Mucosa of gallbladder (tissue), 1 donor: ENCODE measurements around the gene MED31. TPM values are rescaled to one million over a fixed set of nuclear protein-coding genes. Genes with fewer than 3 reads are reported as not detected.
"Not testable (repeated sequence)": the region's sequence is repeated elsewhere in the genome, so short reads cannot be mapped to it uniquely, and the experiment has no call there.

Experiments
- DNase-seq: peaks from one replicate; pipeline ENCODE4 v3.0.0-alpha.2; 2020; ENCODE audit warnings: low spot score
- total RNA-seq: library from RNA; stranded (reverse); gene quantifications from one replicate; pipeline ENCODE4 v1.2.1, GENCODE V29; 2021
- donor health status: DM: no; HTN: no; CAD: no.

Gene MED31
- total RNA-seq, 1 donor from 2014 or later: 16.9 TPM

DNA sequence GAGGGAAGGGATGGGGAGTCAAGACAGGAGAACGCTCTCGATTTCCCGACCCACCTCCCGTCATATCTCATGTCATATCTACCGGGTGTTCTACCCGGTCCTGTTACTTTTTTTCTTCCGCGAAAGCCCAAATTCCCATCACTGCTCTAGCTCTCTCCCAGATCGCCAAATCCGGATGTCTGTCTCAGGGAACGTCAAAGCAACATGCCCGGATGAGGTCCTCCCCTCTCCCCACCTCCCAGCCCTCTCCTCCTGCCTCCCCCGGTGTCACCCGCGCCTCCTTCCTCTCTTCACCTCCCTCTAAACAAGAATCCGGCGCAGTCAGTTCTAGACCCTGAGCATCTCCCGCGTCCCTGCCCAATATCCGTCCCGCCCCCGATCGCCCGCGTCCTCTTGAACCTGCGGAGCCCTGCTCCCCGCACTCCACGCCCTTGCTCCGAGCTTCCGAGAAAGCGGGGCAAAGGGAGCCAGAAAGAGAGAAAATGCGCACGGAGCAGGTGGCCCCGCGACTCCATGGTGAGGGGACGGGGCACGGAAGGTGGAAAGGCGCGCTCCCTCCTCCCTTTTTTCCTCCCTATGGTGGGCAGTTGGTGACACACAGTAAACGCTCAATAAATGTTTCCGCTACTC is 4.4 kb upstream of the MED31 start:
- not testable (repeated sequence) for DNase-seq

- DNase-seq: peak; percentile 43
Observed at GRCh38 chr17:6654841-6655731, 3.7 kb upstream of the MED31 start.

GRCh38 chr17:6651919-6652452 is 581 bp upstream of the MED31 start:
- peak; percentile 40 for DNase-seq

- DNase-seq: no peak
Observed at GRCh38 chr17:6648181-6648580, 3.2 kb downstream of the MED31 start.

GRCh38 chr17:6643451-6644125 is 7.8 kb downstream of the MED31 start:
- no peak for DNase-seq

GRCh38 chr17:6642592-6642991 is 8.8 kb downstream of the MED31 start:
- DNase-seq: no peak

- no peak for DNase-seq
Observed at GRCh38 chr17:6641247-6641863, 10.1 kb downstream of the MED31 start.

- peak; percentile 92 for DNase-seq
Observed at GRCh38 chr17:6640536-6641246, 10.7 kb downstream of the MED31 start, which contains the start of the genes KIAA0753 and TXNDC17. Gene KIAA0753 (minus strand): TSS chr17:6640711. CDS start chr17:6635103, 5,608 bp downstream. Gene TXNDC17 (plus strand): TSS chr17:6641060. CDS start chr17:6641083, 23 bp downstream.

- no peak for DNase-seq
Observed at GRCh38 chr17:6639586-6640535, 11.5 kb downstream of the MED31 start.

GRCh38 chr17:6639014-6639585 is 12.3 kb downstream of the MED31 start:
- DNase-seq: no peak

- DNase-seq: no peak
Observed at GRCh38 chr17:6638046-6638908, 13.1 kb downstream of the MED31 start.

DNA sequence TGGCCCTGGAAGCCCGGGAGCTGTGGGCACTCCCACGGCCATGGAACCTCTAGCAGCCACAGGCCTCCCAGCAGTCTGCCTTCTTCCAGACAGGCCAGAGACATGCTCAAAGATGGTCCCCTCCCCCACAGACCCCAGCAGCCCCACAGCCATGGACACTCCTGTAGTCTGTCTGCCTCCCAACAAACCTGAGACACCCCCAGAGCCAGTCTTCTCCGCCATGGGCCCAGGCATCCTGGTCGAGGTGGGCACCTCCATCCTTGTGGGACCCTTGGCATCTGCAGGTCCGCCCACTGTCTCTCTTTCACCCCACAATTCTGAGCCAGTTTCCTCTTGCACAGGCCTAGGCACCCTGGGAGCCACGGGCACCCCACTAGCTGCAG is 14.0 kb downstream of the MED31 start:
- DNase-seq: no peak

DNA sequence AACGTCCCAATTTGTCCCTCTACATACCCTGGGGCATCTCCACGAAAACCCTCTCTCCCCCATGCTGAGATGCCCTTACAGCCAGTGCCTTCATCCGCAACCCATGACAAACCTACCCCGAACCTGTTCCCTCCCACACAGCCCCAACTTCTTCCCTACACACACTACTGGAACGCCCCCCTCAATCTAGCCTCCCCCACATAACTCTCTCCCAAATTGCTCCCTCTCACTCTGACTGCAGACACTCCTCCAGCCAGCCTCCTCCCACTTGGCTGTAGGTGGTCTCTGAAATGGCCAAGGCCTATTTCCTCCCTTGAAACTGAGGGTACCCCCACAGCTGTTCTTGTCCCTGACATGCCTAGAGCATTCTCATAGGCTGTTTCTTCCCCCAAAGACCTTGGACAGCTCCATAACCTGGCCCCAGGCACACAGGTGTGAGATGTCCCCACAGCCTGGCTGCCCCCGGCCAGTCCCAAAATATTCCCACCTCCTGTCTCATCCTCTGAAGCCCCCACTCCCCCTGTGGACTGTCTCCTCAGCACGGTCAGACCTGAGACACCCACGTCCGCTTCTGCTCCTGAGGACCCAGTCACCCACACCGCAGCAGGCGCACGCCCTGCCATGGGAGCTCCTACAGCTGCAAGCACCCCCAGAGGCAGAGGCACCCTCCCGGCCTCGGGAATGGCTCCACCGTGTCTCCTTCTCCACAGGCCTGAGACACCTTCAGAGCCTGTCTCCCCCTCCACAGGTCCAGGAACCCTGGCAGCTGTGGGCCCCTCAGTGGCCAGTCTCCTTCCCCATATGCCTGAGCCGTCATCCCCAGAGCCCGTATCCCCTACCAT is 14.6 kb downstream of the MED31 start:
- no peak for DNase-seq

DNA sequence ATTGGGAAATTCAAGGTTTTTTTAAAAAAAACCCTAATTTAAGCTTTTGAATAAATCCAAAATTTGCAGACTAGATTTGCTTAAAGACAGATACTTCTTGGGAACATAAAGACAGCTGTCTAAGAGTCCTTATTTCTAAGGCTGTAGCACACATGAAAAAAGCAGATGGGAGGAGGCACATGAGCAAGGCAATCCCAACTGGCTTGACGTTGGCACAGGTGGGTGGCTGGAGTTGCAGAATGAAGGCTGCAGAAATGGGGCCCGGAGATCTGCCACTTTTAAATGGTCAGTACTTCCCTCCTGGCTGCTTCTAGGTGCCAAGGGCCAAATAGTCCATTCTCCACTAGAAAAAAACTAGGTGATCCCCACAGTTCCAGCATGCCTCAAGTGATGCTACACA is 15.3 kb downstream of the MED31 start:
- no peak for DNase-seq

DNA sequence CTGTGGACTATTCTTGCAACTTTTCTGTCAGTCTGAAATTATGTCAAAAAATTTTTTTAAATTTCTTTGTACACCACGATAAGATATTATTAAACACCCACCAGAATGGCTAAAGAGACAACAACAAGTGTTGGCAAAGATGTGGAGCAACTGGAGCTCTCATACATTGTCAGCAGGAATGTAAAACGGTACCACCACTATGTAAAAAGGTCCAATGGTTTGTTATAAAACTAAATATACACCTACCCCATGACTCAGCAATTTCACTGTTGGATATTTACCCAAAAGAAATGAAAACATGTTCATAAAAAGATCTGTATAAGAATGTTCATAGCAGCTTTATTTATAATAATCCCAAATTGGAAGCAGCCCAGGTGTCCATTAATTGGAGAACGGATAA is 18.1 kb downstream of the MED31 start:
- no peak for DNase-seq

GRCh38 chr17:6632530-6632929 is 18.9 kb downstream of the MED31 start:
- DNase-seq: no peak

DNA sequence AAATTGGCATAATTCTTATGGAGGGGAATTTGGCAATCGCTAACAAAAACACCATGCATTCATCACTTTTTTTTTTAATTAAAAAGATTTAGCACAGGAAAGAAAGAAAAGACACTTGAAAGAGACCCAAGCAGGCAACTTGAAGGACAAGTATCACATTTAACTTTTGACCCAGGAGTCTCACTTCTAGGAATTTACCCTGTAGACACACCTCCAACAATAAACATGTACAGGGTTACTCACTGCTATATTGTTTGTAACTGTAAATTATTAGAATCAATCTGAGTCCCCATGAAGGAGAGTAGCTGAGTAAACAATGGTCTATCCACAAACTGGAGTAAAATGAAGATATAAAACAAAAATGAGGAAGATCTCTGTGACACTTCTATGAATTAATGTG is 21.0 kb downstream of the MED31 start:
- DNase-seq: no peak

DNA sequence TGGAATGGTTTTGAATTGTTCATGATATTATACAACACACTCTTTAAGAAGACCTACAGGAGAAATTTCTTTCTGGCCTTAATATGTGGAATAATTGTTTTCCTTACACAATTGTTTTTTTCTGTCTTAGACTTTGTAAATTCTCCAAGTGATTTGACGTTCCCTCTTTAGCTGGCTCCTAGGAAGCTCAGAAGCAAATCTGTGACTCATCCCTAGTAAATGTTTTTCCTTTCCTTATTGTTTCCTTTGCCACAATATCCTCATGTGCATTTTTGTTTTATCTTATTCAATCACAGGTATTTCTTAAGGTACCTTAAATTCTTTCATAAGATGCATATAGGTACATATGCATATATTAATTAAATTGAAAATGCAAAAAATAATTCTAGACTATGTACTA is 24.4 kb downstream of the MED31 start:
- no peak for DNase-seq
